ENCODE measurements around the gene ZC4H2.

DNA sequence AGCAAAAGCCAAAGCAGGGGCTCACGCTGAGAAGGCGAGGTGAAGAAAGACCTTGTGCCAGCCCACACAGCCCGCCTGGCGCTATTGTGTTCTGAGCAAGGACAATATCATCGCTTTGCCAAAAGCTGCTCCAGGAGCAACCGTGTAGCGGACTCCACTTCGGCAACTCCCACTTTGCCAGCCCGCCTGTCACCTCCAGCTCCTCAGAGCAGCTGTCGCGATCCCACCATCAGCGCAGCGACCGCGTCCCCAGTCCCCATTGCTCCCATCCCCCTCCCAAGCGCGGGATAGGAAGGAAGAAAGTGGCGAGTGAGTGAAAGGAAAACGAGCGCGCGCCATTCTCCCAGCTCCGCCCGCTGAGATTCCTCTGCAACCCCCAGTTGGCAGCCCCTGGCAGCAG is 759 bp downstream of the ZC4H2 start:
- TF ChIP-seq FOXM1 (IDR thresholded peaks at IDR 0.05; ENCODE audit: borderline replicate concordance) = no peak
- TF ChIP-seq FOXK2 (IDR thresholded peaks at IDR 0.05) = no peak
